Measurements from ENCODE around the gene ETF1.

ETF1 gene

DNA sequence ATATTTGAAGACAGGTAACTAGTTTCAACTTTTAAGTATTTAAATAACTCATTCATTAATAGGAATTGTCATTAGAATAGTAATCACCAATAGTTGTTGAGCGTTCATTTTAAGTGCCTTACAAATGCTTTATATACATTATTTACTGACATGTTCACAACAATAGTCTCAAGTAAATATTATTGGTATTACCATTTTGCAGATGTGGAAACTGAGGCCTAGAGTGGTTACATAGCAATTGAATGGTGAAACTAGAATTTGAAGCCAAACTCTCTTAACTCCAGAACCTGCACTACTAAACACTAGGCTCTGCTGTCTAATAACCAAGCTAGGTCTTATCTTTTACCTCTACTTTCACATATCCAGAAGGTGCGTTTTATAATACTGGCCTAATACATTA is 37.0 kb upstream of the ETF1 start:
- TF ChIP-seq, protein P1, sequence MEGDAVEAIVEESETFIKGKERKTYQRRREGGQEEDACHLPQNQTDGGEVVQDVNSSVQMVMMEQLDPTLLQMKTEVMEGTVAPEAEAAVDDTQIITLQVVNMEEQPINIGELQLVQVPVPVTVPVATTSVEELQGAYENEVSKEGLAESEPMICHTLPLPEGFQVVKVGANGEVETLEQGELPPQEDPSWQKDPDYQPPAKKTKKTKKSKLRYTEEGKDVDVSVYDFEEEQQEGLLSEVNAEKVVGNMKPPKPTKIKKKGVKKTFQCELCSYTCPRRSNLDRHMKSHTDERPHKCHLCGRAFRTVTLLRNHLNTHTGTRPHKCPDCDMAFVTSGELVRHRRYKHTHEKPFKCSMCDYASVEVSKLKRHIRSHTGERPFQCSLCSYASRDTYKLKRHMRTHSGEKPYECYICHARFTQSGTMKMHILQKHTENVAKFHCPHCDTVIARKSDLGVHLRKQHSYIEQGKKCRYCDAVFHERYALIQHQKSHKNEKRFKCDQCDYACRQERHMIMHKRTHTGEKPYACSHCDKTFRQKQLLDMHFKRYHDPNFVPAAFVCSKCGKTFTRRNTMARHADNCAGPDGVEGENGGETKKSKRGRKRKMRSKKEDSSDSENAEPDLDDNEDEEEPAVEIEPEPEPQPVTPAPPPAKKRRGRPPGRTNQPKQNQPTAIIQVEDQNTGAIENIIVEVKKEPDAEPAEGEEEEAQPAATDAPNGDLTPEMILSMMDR (conservative IDR thresholded peaks at IDR 0.05; ENCODE audit: low read length), result no peak
- no peak overlapping the region for H3K4me3 ChIP-seq (ENCODE audit: low read length)
- DNase-seq (ENCODE audit: low read depth), result no peak

DNA sequence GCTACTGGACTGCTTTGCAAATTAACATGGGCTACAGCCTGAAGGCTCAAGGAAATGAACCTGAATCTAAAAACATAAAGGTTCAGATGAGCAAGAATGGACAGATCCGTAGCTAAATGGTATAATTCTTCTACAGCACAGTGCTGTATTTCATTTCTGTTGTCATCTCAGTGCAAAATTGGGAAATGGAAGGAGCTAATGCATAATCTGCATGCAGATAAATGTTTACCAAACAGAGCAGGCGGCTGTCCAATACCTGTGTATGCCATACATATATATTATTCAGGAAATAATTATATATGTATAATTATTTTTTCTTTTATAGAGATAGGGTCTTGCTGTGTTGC is 36.5 kb upstream of the ETF1 start:
- TF ChIP-seq, protein P1 (conservative IDR thresholded peaks at IDR 0.05; ENCODE audit: low read length), result no peak
- DNase-seq (ENCODE audit: low read depth), result no peak
- no peak overlapping the region for H3K4me3 ChIP-seq (ENCODE audit: low read length)

DNA sequence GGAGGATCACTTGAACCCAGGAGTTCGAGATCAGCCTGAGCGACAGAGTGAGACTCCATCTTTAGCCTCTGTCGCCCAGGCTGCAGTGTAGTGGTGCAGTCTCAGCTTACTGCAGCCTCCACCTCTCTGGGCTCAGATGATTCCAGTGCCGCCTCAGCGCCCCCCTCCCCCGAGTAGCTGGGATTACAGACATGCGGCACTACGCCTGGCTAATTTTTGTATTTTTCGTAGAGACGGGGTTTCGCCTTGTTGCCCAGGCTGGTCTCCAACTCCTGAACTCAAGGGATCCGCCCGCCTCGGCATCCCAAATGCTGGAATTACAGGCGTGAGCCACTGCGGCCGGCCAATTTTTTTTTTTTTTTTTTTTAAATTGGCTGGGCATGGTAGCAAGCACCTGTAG is 34.4 kb upstream of the ETF1 start:
- TF ChIP-seq, protein P1 (conservative IDR thresholded peaks at IDR 0.05; ENCODE audit: low read length), result no peak
- DNase-seq (ENCODE audit: low read depth), result no peak
- H3K4me3 ChIP-seq (ENCODE audit: low read length), result no peak overlapping the region

DNA sequence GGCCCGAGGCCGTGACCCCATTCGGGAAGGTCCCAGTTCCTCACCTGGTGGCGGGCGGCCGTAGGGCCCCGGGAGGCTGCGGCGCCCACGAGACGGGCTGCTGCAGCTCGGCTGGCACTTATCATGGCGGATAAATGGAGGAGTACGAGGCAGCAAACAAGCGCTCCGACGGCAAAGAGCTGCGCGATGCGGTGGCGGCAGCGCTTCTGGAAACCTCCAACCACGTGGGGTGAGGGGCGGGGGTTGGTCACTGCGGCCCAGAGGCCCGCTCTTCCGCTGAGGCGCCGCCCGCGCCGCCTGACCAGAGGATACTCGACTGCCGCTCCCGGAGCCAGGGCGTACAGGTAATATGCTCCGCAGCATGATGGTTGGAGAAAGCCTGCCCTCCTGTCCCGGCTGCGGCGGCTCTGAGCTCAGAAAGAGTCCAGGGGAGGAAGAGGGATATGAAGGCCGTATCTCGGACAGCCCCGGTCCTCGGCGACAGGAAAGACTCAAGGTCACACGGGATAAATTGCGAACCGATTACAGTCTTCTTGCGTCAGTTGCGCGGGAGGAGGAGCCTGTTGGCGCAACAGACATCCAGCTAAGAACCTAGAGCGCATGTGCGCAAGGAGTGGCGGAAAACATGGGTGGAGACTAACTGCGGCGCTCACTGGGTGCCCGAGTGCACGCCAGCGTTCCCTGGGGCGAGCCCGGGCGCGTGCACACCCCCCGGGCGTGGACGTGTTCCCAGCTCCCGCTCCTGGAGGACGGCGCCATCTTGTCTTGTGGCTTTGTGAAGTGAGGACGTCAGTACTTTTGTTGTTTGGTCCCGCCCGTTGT is 32.4 kb upstream of the ETF1 start, which contains the start of gene HSPA9:
Gene HSPA9, minus strand, starts transcription at position 208 of the 822 bp plus-strand sequence. Its CDS starts 83 bp downstream, at position 125.
- H3K4me3 ChIP-seq (ENCODE audit: low read length), result peak within 1 kb of the TSS; percentile 80
- DNase-seq (ENCODE audit: low read depth), result peak; percentile 100
- TF ChIP-seq, protein P1 (conservative IDR thresholded peaks at IDR 0.05; ENCODE audit: low read length), result no peak

DNA sequence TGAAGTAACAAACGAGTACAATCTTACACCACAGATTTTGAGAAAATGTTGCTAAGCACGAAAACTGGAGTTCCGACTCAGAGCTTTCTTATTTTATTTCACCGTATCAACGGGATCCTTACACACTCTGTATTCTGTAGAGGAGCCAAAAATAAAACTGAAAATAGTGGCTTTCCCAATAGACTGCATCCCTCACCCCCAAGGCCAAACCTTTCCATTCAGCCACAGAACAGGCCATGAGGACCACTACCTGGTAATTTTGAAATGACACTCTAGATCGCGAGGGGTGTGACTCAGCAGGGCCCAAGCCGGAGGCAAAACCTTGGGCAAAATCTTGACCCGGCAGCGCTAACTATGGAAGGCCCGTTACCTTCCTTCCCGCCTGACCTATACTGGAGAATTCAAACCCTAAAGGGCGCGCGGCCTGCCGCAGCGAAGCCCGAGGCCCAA is 31.7 kb upstream of the ETF1 start:
- peak overlapping the region; percentile 80 for H3K4me3 ChIP-seq (ENCODE audit: low read length)
- no peak for DNase-seq (ENCODE audit: low read depth)
- TF ChIP-seq, protein P1 (conservative IDR thresholded peaks at IDR 0.05; ENCODE audit: low read length), result no peak

DNA sequence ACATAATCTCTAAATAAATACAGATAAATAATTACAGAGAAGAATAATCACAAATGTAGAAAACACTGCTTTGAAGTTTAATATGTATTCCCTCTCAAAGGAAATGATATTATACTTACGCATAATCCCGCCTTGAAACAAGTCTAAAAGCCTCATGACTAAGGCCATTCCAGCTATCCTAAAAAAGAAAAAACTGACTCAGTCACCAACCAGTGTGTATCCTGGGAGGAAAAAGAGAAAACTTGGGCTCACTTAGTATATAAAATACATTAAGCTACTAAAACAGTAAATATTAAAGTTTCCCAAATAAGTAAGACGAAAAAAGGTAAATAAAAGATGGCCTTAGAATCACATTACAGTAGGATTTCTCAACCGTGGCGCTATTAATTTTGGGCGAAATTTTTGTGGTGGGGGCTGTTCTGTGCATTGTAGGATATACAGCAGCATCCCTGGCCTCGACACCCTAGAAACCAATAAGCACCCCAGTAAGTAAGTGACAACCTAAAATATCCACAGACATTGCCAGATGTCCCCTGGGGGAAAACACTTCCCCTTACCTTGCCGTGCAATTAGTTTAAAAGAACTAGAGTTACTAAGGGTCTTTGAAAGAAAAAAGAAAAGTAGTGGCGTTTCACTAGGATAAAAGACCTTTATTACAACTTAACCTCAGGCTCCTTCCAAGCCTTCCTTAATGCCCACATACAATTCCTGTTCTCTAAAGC is 31.1 kb upstream of the ETF1 start:
- H3K4me3 ChIP-seq (ENCODE audit: low read length), result peak overlapping the region; percentile 80
- TF ChIP-seq, protein P1 (conservative IDR thresholded peaks at IDR 0.05; ENCODE audit: low read length), result no peak
- peak; percentile 27 for DNase-seq (ENCODE audit: low read depth)
